Measurements from ENCODE around the gene SEMA4G. TPM values are rescaled to one million over a fixed set of nuclear protein-coding genes. Genes with fewer than 3 reads are reported as not detected.

SEMA4G gene
- total and polyA plus RNA-seq, 2 of the 13 experiments (the other 11 are each of a cell fraction or from before 2014, with no cell fraction given): 46.2 to 207 TPM

DNA sequence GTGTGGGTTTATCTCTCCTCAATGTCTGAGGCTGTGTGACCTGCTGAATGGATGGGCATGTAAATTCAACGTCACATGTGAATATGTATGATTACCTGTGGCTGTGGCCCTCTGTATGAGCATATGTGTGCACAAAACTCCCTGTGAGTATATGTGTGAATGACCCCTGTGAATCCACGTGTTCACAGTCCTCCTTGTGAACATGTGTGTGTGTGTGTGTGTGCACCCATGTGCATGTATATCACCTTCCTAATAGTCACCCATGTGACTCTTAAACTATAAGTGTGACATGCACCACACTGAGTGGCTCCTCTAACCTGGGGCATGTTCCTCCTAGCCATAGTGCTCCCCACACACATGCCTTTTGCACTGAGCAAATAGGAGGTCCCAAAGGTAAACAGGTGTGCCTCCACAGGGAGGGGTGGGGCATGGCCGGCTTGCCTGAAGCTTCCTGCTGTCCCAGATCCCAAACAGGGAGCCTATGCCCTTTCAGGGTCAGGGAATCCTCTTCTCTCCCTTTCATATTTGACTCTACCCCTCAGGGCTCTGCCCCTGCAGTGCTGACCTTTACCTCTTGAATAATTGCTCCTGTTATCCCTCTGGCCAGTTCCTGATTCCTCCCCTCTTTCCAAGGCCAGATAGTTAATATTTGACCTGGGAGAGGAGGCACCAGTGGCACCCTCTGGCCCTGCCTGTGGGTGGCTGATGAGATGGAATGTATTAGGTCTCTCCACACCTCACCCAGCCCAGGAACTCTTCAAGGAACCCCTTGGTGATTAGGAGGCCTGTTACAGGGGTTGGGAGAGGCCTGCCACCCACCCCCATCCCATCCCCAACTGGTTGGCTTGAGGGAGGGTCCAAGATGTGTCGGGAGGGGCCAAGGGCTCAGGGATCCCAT is 1.9 kb downstream of the SEMA4G start (continued):
- TF ChIP-seq ARNT (IDR thresholded peaks at IDR 0.05): no peak
- peak; percentile 83 for TF ChIP-seq ELF1 (CRISPR knock-in tag; IDR thresholded peaks at IDR 0.05)
- peak; percentile 92 for TF ChIP-seq PITX1 (CRISPR knock-in tag; IDR thresholded peaks at IDR 0.05)
- peak; percentile 31; the same call in 1 of the 2 replicates for TF ChIP-seq CHD4 (IDR thresholded peaks at IDR 0.05; ENCODE audit: borderline replicate concordance, low read length)
- TF ChIP-seq TSC22D2 (CRISPR knock-in tag; IDR thresholded peaks at IDR 0.05; ENCODE audit: borderline replicate concordance): peak; percentile 53; the same call in 1 of the 2 replicates
- TF ChIP-seq ZNF740 (CRISPR knock-in tag; IDR thresholded peaks at IDR 0.05): peak; percentile 74; the same call in 1 of the 2 replicates
- TF ChIP-seq U2AF1 (optimal IDR thresholded peaks at IDR 0.05; ENCODE audit: low read depth, low read length): no peak
- no peak for TF ChIP-seq ZNF20 (CRISPR knock-in tag; IDR thresholded peaks at IDR 0.05)
- no peak for TF ChIP-seq ZEB1 (IDR thresholded peaks at IDR 0.05; ENCODE audit: insufficient replicate concordance, low read depth)
- peak; percentile 65 for TF ChIP-seq YEATS4 (CRISPR knock-in tag; IDR thresholded peaks at IDR 0.05; ENCODE audit: borderline replicate concordance)
- TF ChIP-seq, protein P1, sequence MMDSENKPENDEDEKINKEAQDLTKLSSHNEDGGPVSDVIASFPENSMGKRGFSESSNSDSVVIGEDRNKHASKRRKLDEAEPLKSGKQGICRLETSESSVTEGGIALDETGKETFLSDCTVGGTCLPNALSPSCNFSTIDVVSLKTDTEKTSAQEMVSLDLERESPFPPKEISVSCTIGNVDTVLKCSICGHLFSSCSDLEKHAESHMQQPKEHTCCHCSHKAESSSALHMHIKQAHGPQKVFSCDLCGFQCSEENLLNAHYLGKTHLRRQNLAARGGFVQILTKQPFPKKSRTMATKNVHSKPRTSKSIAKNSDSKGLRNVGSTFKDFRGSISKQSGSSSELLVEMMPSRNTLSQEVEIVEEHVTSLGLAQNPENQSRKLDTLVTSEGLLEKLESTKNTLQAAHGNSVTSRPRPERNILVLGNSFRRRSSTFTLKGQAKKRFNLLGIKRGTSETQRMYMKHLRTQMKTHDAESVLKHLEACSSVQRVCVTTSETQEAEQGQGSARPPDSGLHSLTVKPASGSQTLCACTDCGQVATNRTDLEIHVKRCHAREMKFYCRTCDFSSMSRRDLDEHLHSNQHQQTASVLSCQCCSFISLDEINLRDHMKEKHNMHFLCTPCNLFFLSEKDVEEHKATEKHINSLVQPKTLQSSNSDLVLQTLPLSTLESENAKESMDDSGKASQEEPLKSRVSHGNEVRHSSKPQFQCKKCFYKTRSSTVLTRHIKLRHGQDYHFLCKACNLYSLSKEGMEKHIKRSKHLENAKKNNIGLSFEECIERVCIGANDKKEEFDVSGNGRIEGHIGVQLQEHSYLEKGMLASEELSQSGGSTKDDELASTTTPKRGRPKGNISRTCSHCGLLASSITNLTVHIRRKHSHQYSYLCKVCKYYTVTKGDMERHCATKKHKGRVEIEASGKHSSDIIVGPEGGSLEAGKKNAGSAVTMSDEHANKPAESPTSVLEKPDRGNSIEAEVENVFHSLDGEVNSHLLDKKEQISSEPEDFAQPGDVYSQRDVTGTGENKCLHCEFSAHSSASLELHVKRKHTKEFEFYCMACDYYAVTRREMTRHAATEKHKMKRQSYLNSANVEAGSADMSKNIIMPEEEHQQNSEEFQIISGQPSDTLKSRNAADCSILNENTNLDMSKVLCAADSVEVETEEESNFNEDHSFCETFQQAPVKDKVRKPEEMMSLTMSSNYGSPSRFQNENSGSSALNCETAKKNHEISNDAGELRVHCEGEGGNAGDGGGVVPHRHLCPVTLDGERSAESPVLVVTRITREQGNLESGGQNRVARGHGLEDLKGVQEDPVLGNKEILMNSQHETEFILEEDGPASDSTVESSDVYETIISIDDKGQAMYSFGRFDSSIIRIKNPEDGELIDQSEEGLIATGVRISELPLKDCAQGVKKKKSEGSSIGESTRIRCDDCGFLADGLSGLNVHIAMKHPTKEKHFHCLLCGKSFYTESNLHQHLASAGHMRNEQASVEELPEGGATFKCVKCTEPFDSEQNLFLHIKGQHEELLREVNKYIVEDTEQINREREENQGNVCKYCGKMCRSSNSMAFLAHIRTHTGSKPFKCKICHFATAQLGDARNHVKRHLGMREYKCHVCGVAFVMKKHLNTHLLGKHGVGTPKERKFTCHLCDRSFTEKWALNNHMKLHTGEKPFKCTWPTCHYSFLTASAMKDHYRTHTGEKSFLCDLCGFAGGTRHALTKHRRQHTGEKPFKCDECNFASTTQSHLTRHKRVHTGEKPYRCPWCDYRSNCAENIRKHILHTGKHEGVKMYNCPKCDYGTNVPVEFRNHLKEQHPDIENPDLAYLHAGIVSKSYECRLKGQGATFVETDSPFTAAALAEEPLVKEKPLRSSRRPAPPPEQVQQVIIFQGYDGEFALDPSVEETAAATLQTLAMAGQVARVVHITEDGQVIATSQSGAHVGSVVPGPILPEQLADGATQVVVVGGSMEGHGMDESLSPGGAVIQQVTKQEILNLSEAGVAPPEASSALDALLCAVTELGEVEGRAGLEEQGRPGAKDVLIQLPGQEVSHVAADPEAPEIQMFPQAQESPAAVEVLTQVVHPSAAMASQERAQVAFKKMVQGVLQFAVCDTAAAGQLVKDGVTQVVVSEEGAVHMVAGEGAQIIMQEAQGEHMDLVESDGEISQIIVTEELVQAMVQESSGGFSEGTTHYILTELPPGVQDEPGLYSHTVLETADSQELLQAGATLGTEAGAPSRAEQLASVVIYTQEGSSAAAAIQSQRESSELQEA (CRISPR knock-in tag; IDR thresholded peaks at IDR 0.05; ENCODE audit: not compliant biosample characterization): no peak
- TF ChIP-seq ZNF552 (CRISPR knock-in tag; IDR thresholded peaks at IDR 0.05; ENCODE audit: borderline replicate concordance): no peak
- TF ChIP-seq THYN1 (CRISPR knock-in tag; IDR thresholded peaks at IDR 0.05; ENCODE audit: borderline replicate concordance, low read depth): no peak
- no peak; the same call in 1 of the 2 replicates for TF ChIP-seq ZNF550 (CRISPR knock-in tag; IDR thresholded peaks at IDR 0.05; ENCODE audit: borderline replicate concordance)
- TF ChIP-seq HMGXB4 (CRISPR knock-in tag; IDR thresholded peaks at IDR 0.05; ENCODE audit: borderline replicate concordance in 1 of 2, low read depth in 1 of 2): peak in 1 of 2 experiments; percentile 89; a peak in 2 of 4 replicates
- no peak for TF ChIP-seq ZBTB44 (CRISPR knock-in tag; IDR thresholded peaks at IDR 0.05)
